Measurements from ENCODE around the gene GTF3C5. TPM values are rescaled to one million over a fixed set of nuclear protein-coding genes. Genes with fewer than 3 reads are reported as not detected.

GTF3C5 gene
- total RNA-seq, 2 donors from 2014 or later = 89.7 to 94.6 TPM

- no peak overlapping the region for H3K4me3 Mint-ChIP-seq
- 89 to 92% methylated on average over 4 to 8 of the region's 8 CpGs for WGBS, 2 experiments (ENCODE audit: insufficient coverage in 1 of 2, insufficient read length in 1 of 2)
- H3K4me1 Mint-ChIP-seq = no peaks in the 10 kb centered on the region
- H3K9ac ChIP-seq (ENCODE audit: extremely low read depth, low read length, poor library complexity, severe bottlenecking) = no peak overlapping the region
- H3K9me3 Mint-ChIP-seq = no peaks in the 10 kb centered on the region
- H3K27ac Mint-ChIP-seq = no peak overlapping the region
- no peak for TF ChIP-seq CTCF (conservative IDR thresholded peaks at IDR 0.05)
- no peaks in the 10 kb centered on the region for H3K27me3 ChIP-seq (ENCODE audit: control insufficient read depth, insufficient read depth, low read length, poor library complexity, severe bottlenecking)
- H3K27ac ChIP-seq (ENCODE audit: low read depth, low read length) = no peak overlapping the region
- H3K36me3 Mint-ChIP-seq (ENCODE audit: low read depth) = peaks cover 11% of the 10 kb centered on the region
- no peaks in the 10 kb centered on the region for H3K9me3 ChIP-seq (ENCODE audit: control insufficient read depth, low read length)
- DNase-seq = no peak
- no peak overlapping the region for H3K4me3 ChIP-seq (ENCODE audit: low read length)
- no peaks in the 10 kb centered on the region for H3K4me1 ChIP-seq (ENCODE audit: control insufficient read depth, insufficient read depth, low read length)
- H3K36me3 ChIP-seq (ENCODE audit: control insufficient read depth, insufficient read depth, low read length) = no peaks in the 10 kb centered on the region
- peaks cover 8% of the 10 kb centered on the region for H3K27me3 Mint-ChIP-seq (ENCODE audit: insufficient read depth)
Observed at GRCh38 chr9:133074111-133074651, 43.4 kb downstream of the GTF3C5 start.

GRCh38 chr9:133075925-133076630 lies 45.3 kb downstream of the GTF3C5 start:
- 83 to 100% methylated on average over 1 to 4 of the region's 4 CpGs for WGBS, 2 experiments (ENCODE audit: insufficient coverage in 1 of 2, insufficient read length in 1 of 2)
- Histone ChIP-seq H3K4me1 (ENCODE audit: control insufficient read depth, insufficient read depth, low read length) (no peaks in the 10 kb centered on the region), H3K9me3 (ENCODE audit: control insufficient read depth, low read length) (no peaks in the 10 kb centered on the region), H3K27ac (ENCODE audit: low read depth, low read length) (no peak overlapping the region), H3K9ac (ENCODE audit: extremely low read depth, low read length, poor library complexity, severe bottlenecking) (no peak overlapping the region), H3K4me3 (ENCODE audit: low read length) (no peak overlapping the region), H3K36me3 (ENCODE audit: control insufficient read depth, insufficient read depth, low read length) (no peaks in the 10 kb centered on the region), H3K27me3 (ENCODE audit: control insufficient read depth, insufficient read depth, low read length, poor library complexity, severe bottlenecking) (no peaks in the 10 kb centered on the region)
- H3K27me3 Mint-ChIP-seq (ENCODE audit: insufficient read depth) = peaks cover 13% of the 10 kb centered on the region
- no peaks in the 10 kb centered on the region for H3K4me1 Mint-ChIP-seq
- no peak for DNase-seq
- no peak overlapping the region for H3K4me3 Mint-ChIP-seq
- H3K36me3 Mint-ChIP-seq (ENCODE audit: low read depth) = peaks cover 6% of the 10 kb centered on the region
- H3K27ac Mint-ChIP-seq = no peak overlapping the region
- no peaks in the 10 kb centered on the region for H3K9me3 Mint-ChIP-seq
- no peak for TF ChIP-seq CTCF (conservative IDR thresholded peaks at IDR 0.05)

- no peak overlapping the region for H3K9ac ChIP-seq (ENCODE audit: extremely low read depth, low read length, poor library complexity, severe bottlenecking)
- H3K4me1 Mint-ChIP-seq = no peaks in the 10 kb centered on the region
- H3K9me3 ChIP-seq (ENCODE audit: control insufficient read depth, low read length) = no peaks in the 10 kb centered on the region
- H3K36me3 ChIP-seq (ENCODE audit: control insufficient read depth, insufficient read depth, low read length) = no peaks in the 10 kb centered on the region
- H3K4me1 ChIP-seq (ENCODE audit: control insufficient read depth, insufficient read depth, low read length) = no peaks in the 10 kb centered on the region
- peaks cover 5% of the 10 kb centered on the region for H3K36me3 Mint-ChIP-seq (ENCODE audit: low read depth)
- TF ChIP-seq CTCF (conservative IDR thresholded peaks at IDR 0.05) = no peak
- no peak overlapping the region for H3K27ac ChIP-seq (ENCODE audit: low read depth, low read length)
- H3K27me3 ChIP-seq (ENCODE audit: control insufficient read depth, insufficient read depth, low read length, poor library complexity, severe bottlenecking) = no peaks in the 10 kb centered on the region
- H3K9me3 Mint-ChIP-seq = no peaks in the 10 kb centered on the region
- H3K27ac Mint-ChIP-seq = no peak overlapping the region
- DNase-seq = no peak
- peaks cover 15% of the 10 kb centered on the region for H3K27me3 Mint-ChIP-seq (ENCODE audit: insufficient read depth)
- H3K4me3 Mint-ChIP-seq = no peak overlapping the region
- no peak overlapping the region for H3K4me3 ChIP-seq (ENCODE audit: low read length)
- WGBS, 2 experiments (ENCODE audit: insufficient coverage in 1 of 2, insufficient read length in 1 of 2) = 90 to 92% methylated on average over 2 to 4 of the region's 4 CpGs
Observed at GRCh38 chr9:133076691-133077090, 45.9 kb downstream of the GTF3C5 start.

All from endodermal cell (in vitro differentiated cells).